DOHH2 (cell line): ENCODE data around the gene MMAB.

Experiments
- H3F3A ChIP-seq: fragments of 200-600 bp; sonication (generic), shearing (Covaris generic); 2 replicates; pipeline ENCODE4 v1.6.0; 2016; ENCODE audit warnings: antibody characterized with exemption, mild to moderate bottlenecking; ENCODE audit not compliant: control insufficient read depth, insufficient read depth
- H3K27ac ChIP-seq: fragments of 200-600 bp; sonication (generic); 2 replicates; pipeline ENCODE4 v1.5.1; 2014; ENCODE audit warnings: low read depth, mild to moderate bottlenecking, low read length, moderate library complexity
- H3K27me3 ChIP-seq: fragments of 200-600 bp; sonication (generic); 2 replicates; pipeline ENCODE4 v1.6.1; 2014; ENCODE audit warnings: mild to moderate bottlenecking, low read length, mixed read lengths; ENCODE audit not compliant: control insufficient read depth
- H3K36me3 ChIP-seq: fragments of 200-600 bp; sonication (generic); 2 replicates; pipeline ENCODE4 v1.6.1; 2014; ENCODE audit warnings: mild to moderate bottlenecking, low read length, moderate library complexity, mixed read lengths; ENCODE audit not compliant: control insufficient read depth
- H3K4me1 ChIP-seq: fragments of 200-600 bp; sonication (generic); 2 replicates; pipeline ENCODE4 v1.6.1; 2014; ENCODE audit warnings: mild to moderate bottlenecking, low read length, mixed read lengths; ENCODE audit not compliant: control insufficient read depth
- H3K4me2 ChIP-seq: fragments of 200-600 bp; sonication (generic); 2 replicates; pipeline ENCODE4 v1.6.0; 2014; ENCODE audit warnings: mild to moderate bottlenecking, low read length, moderate library complexity
- H3K4me3 ChIP-seq: fragments of 200-600 bp; sonication (generic); 2 replicates; pipeline ENCODE4 v1.5.1; 2014; ENCODE audit warnings: mild to moderate bottlenecking, low read length, mixed read lengths
- H3K79me2 ChIP-seq: fragments of 200-600 bp; sonication (generic); 2 replicates; pipeline ENCODE4 v1.6.1; 2014; ENCODE audit warnings: mild to moderate bottlenecking, low read length, mixed read lengths; ENCODE audit not compliant: control insufficient read depth
- H3K9me2 ChIP-seq: fragments of 200-600 bp; sonication (generic); replicated peaks from 2 replicates; pipeline ENCODE4 v1.6.1; 2014; ENCODE audit warnings: mild to moderate bottlenecking, low read length, mixed read lengths; ENCODE audit not compliant: control insufficient read depth
- H3K9me3 ChIP-seq: fragments of 200-600 bp; sonication (generic); 2 replicates; pipeline ENCODE4 v1.6.1; 2014; ENCODE audit warnings: antibody characterized with exemption, low read length, mixed read lengths; ENCODE audit not compliant: control insufficient read depth, insufficient read depth
- H4K20me1 ChIP-seq: fragments of 200-600 bp; sonication (generic); 2 replicates; pipeline ENCODE4 v1.6.0; 2014; ENCODE audit warnings: low read depth, mild to moderate bottlenecking, antibody characterized with exemption, low read length, moderate library complexity; ENCODE audit not compliant: control insufficient read depth, insufficient read depth
- CTCF ChIP-seq: fragments of 200-600 bp; sonication (generic); IDR thresholded peaks from one replicate; pipeline ENCODE4 v1.5.1; 2014; ENCODE audit warnings: antibody characterized with exemption, mild to moderate bottlenecking, low read depth, low read length; ENCODE audit not compliant: poor library complexity, severe bottlenecking
- EZH2phosphoT487 ChIP-seq: fragments of 200-600 bp; sonication (generic); IDR thresholded peaks from 2 replicates; pipeline ENCODE4 v1.6.1; 2017; ENCODE audit warnings: borderline replicate concordance, mild to moderate bottlenecking, antibody characterized with exemption, low read length, moderate library complexity, mixed read lengths

Gene MMAB

GRCh38 chr12:109580272-109580671 is 7.0 kb upstream of the MMAB start:
- no peak for TF ChIP-seq EZH2phosphoT487
- TF ChIP-seq CTCF = no peak
- Histone ChIP-seq H3K36me3 (peaks cover 82% of the 10 kb centered on the region), H3F3A (no peaks in the 10 kb centered on the region)

GRCh38 chr12:109579639-109580038 is 6.3 kb upstream of the MMAB start:
- Histone ChIP-seq H3K4me2 (no peak overlapping the region), H3K79me2 (peaks cover 20% of the 10 kb centered on the region), H3K27me3 (no peaks in the 10 kb centered on the region), H3K4me1 (peaks cover 7% of the 10 kb centered on the region), H3K36me3 (peaks cover 85% of the 10 kb centered on the region), H3K27ac (no peak overlapping the region), H3K9me3 (no peaks in the 10 kb centered on the region), H3K4me3 (no peak overlapping the region), H3F3A (no peaks in the 10 kb centered on the region), H4K20me1 (no peaks in the 10 kb centered on the region; the same call in 1 of the 2 replicates), H3K9me2 (no peaks in the 10 kb centered on the region)
- TF ChIP-seq EZH2phosphoT487 = no peak
- no peak for TF ChIP-seq CTCF

More at GRCh38 chr12:109580272-109580671, 7.0 kb upstream of the MMAB start:
- Histone ChIP-seq H3K9me3 (no peaks in the 10 kb centered on the region), H3K4me3 (no peak overlapping the region), H3K9me2 (no peaks in the 10 kb centered on the region), H3K4me1 (peaks cover under 1% of the 10 kb centered on the region), H3K27me3 (no peaks in the 10 kb centered on the region), H3K4me2 (no peak overlapping the region), H3K27ac (no peak overlapping the region), H3K79me2 (peaks cover 14% of the 10 kb centered on the region), H4K20me1 (no peaks in the 10 kb centered on the region; the same call in 1 of the 2 replicates)

GRCh38 chr12:109578330-109578927 is 5.1 kb upstream of the MMAB start:
- H3K27ac ChIP-seq = no peak overlapping the region
- no peaks in the 10 kb centered on the region for H3F3A ChIP-seq
- peaks cover 83% of the 10 kb centered on the region for H3K36me3 ChIP-seq
- TF ChIP-seq EZH2phosphoT487 (no peak), CTCF (no peak)
- no peak overlapping the region for H3K4me3 ChIP-seq
- H3K9me2 ChIP-seq = no peaks in the 10 kb centered on the region
- peaks cover 11% of the 10 kb centered on the region for H3K4me1 ChIP-seq
- H3K27me3 ChIP-seq = no peaks in the 10 kb centered on the region
- H3K79me2 ChIP-seq = peaks cover 30% of the 10 kb centered on the region
- H3K4me2 ChIP-seq = no peak overlapping the region
- no peaks in the 10 kb centered on the region; the same call in 1 of the 2 replicates for H4K20me1 ChIP-seq
- H3K9me3 ChIP-seq = no peaks in the 10 kb centered on the region
